Testis (tissue), 3 donors: Measurements from ENCODE around the gene C19orf67. TPM values are rescaled to one million over a fixed set of nuclear protein-coding genes. Genes with fewer than 3 reads are reported as not detected.

Source experiments
- DNase-seq: peaks from one replicate; pipeline ENCODE4 v3.0.0-alpha.2; 2019
- H3K27ac ChIP-seq, 2 donors: fragments of 200-600 bp; sonication (generic); one replicate each; pipeline ENCODE4 v1.5.1; 2019
- H3K27me3 ChIP-seq: fragments of 200-600 bp; sonication (generic); one replicate; pipeline ENCODE4 v1.5.1; 2019
- H3K36me3 ChIP-seq: fragments of 200-600 bp; sonication (generic); one replicate; pipeline ENCODE4 v1.5.1; 2017; ENCODE audit warnings: low read depth; ENCODE audit errors: missing control alignments
- H3K4me1 ChIP-seq: fragments of 200-600 bp; sonication (generic); one replicate; pipeline ENCODE4 v1.5.1; 2019
- H3K4me3 ChIP-seq, 2 donors: fragments of 200-600 bp; sonication (generic); one replicate each; pipeline ENCODE4 v1.5.1; 2017 to 2019
- H3K9me3 ChIP-seq: fragments of 200-600 bp; sonication (generic); one replicate; pipeline ENCODE4 v1.5.1; 2017
- CTCF ChIP-seq, 3 experiments: fragments of 450-650 bp in 2 of 3; fragments of 200-600 bp in 1 of 3; sonication (generic) in 1 of 3; IDR thresholded peaks; one replicate each; pipeline ENCODE4 v1.5.1; 2016 to 2019; ENCODE audit warnings: antibody characterized with exemption in 3 of 3, mild to moderate bottlenecking in 2 of 3, moderate library complexity in 1 of 3
- POLR2A ChIP-seq: fragments of 450-650 bp; IDR thresholded peaks from one replicate; pipeline ENCODE4 v1.6.1; 2017; ENCODE audit warnings: antibody characterized with exemption, mild to moderate bottlenecking, moderate library complexity
- WGBS, 2 donors: methylation state at CpG; one replicate each; pipeline ENCODE4 v1.1.5; 2018; 5-methylcytosine and 5-hydroxymethylcytosine counted together
- intact Hi-C: fragments of 100-400 bp; cut with DNase I; formaldehyde crosslinking; loops from one replicate; pipeline ENCODE4 v1.15.1; 2023; ENCODE audit warnings: low total_unique reads
- polyA plus RNA-seq: library from polyadenylated mRNA; stranded (reverse); fragments of 350-450 nt; fragmentation: Illumina TruSeq; extraction: RNeasy Lipid Tissue Mini Kit (QIAGEN cat#74804); gene quantifications from one replicate; pipeline ENCODE4 v1.2.3, GENCODE V29; 2014; ENCODE audit warnings: low read depth, low replicate concordance; ENCODE audit not compliant: insufficient read depth
- total RNA-seq, 2 donors: library from RNA; depleted of rRNA; stranded (reverse); fragments of >200 nt; gene quantifications; one replicate each; pipeline ENCODE4 v1.2.3, GENCODE V29; 2016

The C19orf67 gene
- total and polyA plus RNA-seq, 3 donors from 2014 or later, result 5.0 to 12.7 (median 12.6) TPM

- WGBS, 2 donors, result 1% methylated on average over 43 of the region's 63 CpGs; no CpG with 5 or more reads in 1 of the 2 donors
- Histone ChIP-seq H3K27ac (peak within 1 kb of the TSS; percentile 80 to 81), H3K4me1 (peaks cover 9% of the 10 kb centered on the region), H3K36me3 (no peaks in the 10 kb centered on the region), H3K9me3 (no peaks in the 10 kb centered on the region), H3K4me3 (peak within 1 kb of the TSS; percentile 55 to 73), H3K27me3 (no peaks in the 10 kb centered on the region)
- intact Hi-C loops, result no loop called here
- TF ChIP-seq POLR2A (no peak), CTCF (IDR thresholded peaks at IDR 0.05) (peak; percentile 8 to 50 (median 48))
- DNase-seq, result peak; percentile 47
Observed at GRCh38 chr19:14031719-14032480, 53.7 kb downstream of the C19orf67 start, which contains the start of gene IL27RA. Gene IL27RA (plus strand): TSS chr19:14031762. CDS start chr19:14031873, 111 bp downstream.

Other genes with a start within 250 kb of the C19orf67 start
- 10 to 100 TPM; 14.5 to 18.6 TPM for gene NANOS3, start 208.6 kb downstream of the C19orf67 start, total RNA-seq
- 9.3 TPM for gene NANOS3, start 208.6 kb downstream of the C19orf67 start, polyA plus RNA-seq
- gene BRME1, start 179.7 kb downstream of the C19orf67 start, total RNA-seq, result 10 to 100 TPM; 26.3 to 48.9 TPM
- gene BRME1, start 179.7 kb downstream of the C19orf67 start, polyA plus RNA-seq, result 17.8 TPM
- gene CC2D1A, start 179.6 kb downstream of the C19orf67 start, total RNA-seq, result 10 to 100 TPM; 56.6 to 62.7 TPM
- 31.0 TPM for gene CC2D1A, start 179.6 kb downstream of the C19orf67 start, polyA plus RNA-seq
- gene PODNL1, start 147.4 kb downstream of the C19orf67 start, total RNA-seq, result 10 to 100 TPM; 12.6 to 14.6 TPM
- 5.8 TPM for gene PODNL1, start 147.4 kb downstream of the C19orf67 start, polyA plus RNA-seq
- gene DCAF15, start 133.3 kb downstream of the C19orf67 start, total RNA-seq, result 10 to 100 TPM; 79.3 to 82.6 TPM
- gene DCAF15, start 133.3 kb downstream of the C19orf67 start, polyA plus RNA-seq, result 151 TPM
- gene RFX1, start 79.5 kb downstream of the C19orf67 start, total RNA-seq, result 10 to 100 TPM; 18.3 to 24.2 TPM
- 40.9 TPM for gene RFX1, start 79.5 kb downstream of the C19orf67 start, polyA plus RNA-seq
- gene RLN3, start 57.6 kb downstream of the C19orf67 start, total RNA-seq, result not detected
- gene RLN3, start 57.6 kb downstream of the C19orf67 start, polyA plus RNA-seq, result 1.7 TPM
- 1 to 10 TPM; 3.5 to 4.9 TPM for gene IL27RA, start 54.0 kb downstream of the C19orf67 start, total RNA-seq
- gene IL27RA, start 54.0 kb downstream of the C19orf67 start, polyA plus RNA-seq, result 5.2 TPM
- gene PALM3, start 23.7 kb downstream of the C19orf67 start, total RNA-seq, result 10 to 100 TPM; 21.3 to 34.6 TPM
- gene PALM3, start 23.7 kb downstream of the C19orf67 start, polyA plus RNA-seq, result 18.4 TPM
- 1 to 10 TPM; 4.2 to 7.2 TPM for gene MISP3, start 13.0 kb downstream of the C19orf67 start, total RNA-seq
- 0.76 TPM for gene MISP3, start 13.0 kb downstream of the C19orf67 start, polyA plus RNA-seq
- gene SAMD1, start 5.0 kb upstream of the C19orf67 start, total RNA-seq, result 10 to 100 TPM; 50.6 to 72.9 TPM
- 34.0 TPM for gene SAMD1, start 5.0 kb upstream of the C19orf67 start, polyA plus RNA-seq
- gene PRKACA, start 32.0 kb upstream of the C19orf67 start, total RNA-seq, result 100 to 1,000 TPM; 114 to 116 TPM
- 203 TPM for gene PRKACA, start 32.0 kb upstream of the C19orf67 start, polyA plus RNA-seq
- gene ASF1B, start 50.8 kb upstream of the C19orf67 start, total RNA-seq, result 10 to 100 TPM; 31.5 to 52.7 TPM
- 55.2 TPM for gene ASF1B, start 50.8 kb upstream of the C19orf67 start, polyA plus RNA-seq
- gene ADGRL1, start 120.4 kb upstream of the C19orf67 start, total RNA-seq, result 10 to 100 TPM; 45.0 to 57.2 TPM
- 23.8 TPM for gene ADGRL1, start 120.4 kb upstream of the C19orf67 start, polyA plus RNA-seq